GM13976 (cell line): ENCODE data around the gene PXN.
"Not testable (repeated sequence)": the region's sequence is repeated elsewhere in the genome, so short reads cannot be mapped to it uniquely, and the experiment has no call there.

Experiments used
- DNase-seq: peaks from one replicate; pipeline ENCODE4 v3.0.0; 2012; ENCODE audit warnings: low spot score
- CTCF ChIP-seq: IDR thresholded peaks from 2 replicates; pipeline ENCODE4 v1.5.1; 2012; ENCODE audit warnings: borderline replicate concordance, mild to moderate bottlenecking; ENCODE audit not compliant: insufficient read depth; ENCODE audit errors: extremely low read depth, missing control alignments, control extremely low read depth
- in situ Hi-C: fragments of 300-500 bp; cut with MboI; formaldehyde crosslinking; loops from one replicate; pipeline ENCODE4 v1.12.0; 2022; ENCODE audit warnings: low sequenced_read_pairs, mixed read lengths, inconsistent platforms; ENCODE audit not compliant: unreplicated experiment

Gene PXN

GRCh38 chr12:120212301-120212700 lies 53.2 kb downstream of the PXN start:
- TF ChIP-seq CTCF = no peak
- in situ Hi-C loops = no loop called here

GRCh38 chr12:120211904-120212283 lies 53.6 kb downstream of the PXN start:
- DNase-seq = no peak
- in situ Hi-C loops = no loop called here
- TF ChIP-seq CTCF = no peak

More at GRCh38 chr12:120212301-120212700, 53.2 kb downstream of the PXN start:
- no peak for DNase-seq

- TF ChIP-seq CTCF = no peak
- in situ Hi-C loops = no loop called here
- DNase-seq = no peak
These were observed 54.2 kb downstream of the PXN start for GRCh38 chr12:120211243-120211903.

- no peak for TF ChIP-seq CTCF
- no peak for DNase-seq
- in situ Hi-C loops = no loop called here
These were observed 55.7 kb downstream of the PXN start for GRCh38 chr12:120209851-120210250.

GRCh38 chr12:120207227-120207626 lies 58.3 kb downstream of the PXN start:
- DNase-seq = no peak
- in situ Hi-C loops = no loop called here
- TF ChIP-seq CTCF = no peak

- in situ Hi-C loops, DNase-seq: not testable (repeated sequence)
These were observed 58.7 kb downstream of the PXN start for GRCh38 chr12:120206781-120207180.

GRCh38 chr12:120206228-120206627 lies 59.3 kb downstream of the PXN start:
- no peak for TF ChIP-seq CTCF
- no peak for DNase-seq
- in situ Hi-C loops = no loop called here
